KMS-11 (cell line): ENCODE data around the gene CDH13.

Experiments used
- H2AFZ ChIP-seq: fragments of 200-600 bp; sonication (generic); 2 replicates; pipeline ENCODE4 v1.6.1; 2016; ENCODE audit warnings: antibody characterized with exemption, mixed run types, low read depth
- H3K27ac ChIP-seq: fragments of 200-600 bp; sonication (generic); 2 replicates; pipeline ENCODE4 v1.6.1; 2016; ENCODE audit warnings: mild to moderate bottlenecking, mixed run types
- H3K27me3 ChIP-seq: fragments of 200-600 bp; sonication (generic); 2 replicates; pipeline ENCODE4 v1.6.1; 2017; ENCODE audit warnings: mild to moderate bottlenecking, low read depth, mixed run types, moderate library complexity; ENCODE audit not compliant: insufficient read depth
- H3K36me3 ChIP-seq: fragments of 200-600 bp; sonication (generic); 2 replicates; pipeline ENCODE4 v1.6.1; 2017; ENCODE audit warnings: mild to moderate bottlenecking, mixed run types; ENCODE audit not compliant: insufficient read depth
- H3K4me1 ChIP-seq: fragments of 200-600 bp; sonication (generic); 2 replicates; pipeline ENCODE4 v1.6.1; 2016; ENCODE audit warnings: mild to moderate bottlenecking, low read depth, mixed run types; ENCODE audit not compliant: poor library complexity, severe bottlenecking
- H3K4me2 ChIP-seq: fragments of 200-600 bp; sonication (generic); 2 replicates; pipeline ENCODE4 v1.7.0; 2016; ENCODE audit warnings: mild to moderate bottlenecking, mixed run types
- H3K4me3 ChIP-seq: fragments of 200-600 bp; sonication (generic); IDR thresholded peaks from 2 replicates; pipeline ENCODE4 v1.6.1; 2017; ENCODE audit warnings: low read depth, low read length, mixed read lengths; ENCODE audit not compliant: insufficient read depth
- H3K79me2 ChIP-seq: fragments of 200-600 bp; sonication (generic); 2 replicates; pipeline ENCODE4 v1.6.1; 2016; ENCODE audit warnings: low read depth, mixed run types; ENCODE audit not compliant: insufficient read depth
- H3K9ac ChIP-seq: fragments of 200-600 bp; sonication (generic); 2 replicates; pipeline ENCODE4 v1.6.1; 2016; ENCODE audit warnings: mild to moderate bottlenecking, mixed run types
- H4K20me1 ChIP-seq: fragments of 200-600 bp; sonication (generic); 2 replicates; pipeline ENCODE4 v1.6.1; 2016; ENCODE audit warnings: mild to moderate bottlenecking, mixed run types; ENCODE audit not compliant: insufficient read depth
- TF ChIP-seq, protein P1 (sequence below): fragments of 200-600 bp; sonication (generic); conservative IDR thresholded peaks from 2 replicates; pipeline ENCODE4 v1.6.1; 2017; ENCODE audit warnings: low read depth, mild to moderate bottlenecking, antibody characterized with exemption, low read length, moderate library complexity, mixed read lengths

The CDH13 gene

GRCh38 chr16:83472776-83473501 is 846.2 kb downstream of the CDH13 start:
- H3K4me1 ChIP-seq: no peaks in the 10 kb centered on the region
- TF ChIP-seq, protein P1, sequence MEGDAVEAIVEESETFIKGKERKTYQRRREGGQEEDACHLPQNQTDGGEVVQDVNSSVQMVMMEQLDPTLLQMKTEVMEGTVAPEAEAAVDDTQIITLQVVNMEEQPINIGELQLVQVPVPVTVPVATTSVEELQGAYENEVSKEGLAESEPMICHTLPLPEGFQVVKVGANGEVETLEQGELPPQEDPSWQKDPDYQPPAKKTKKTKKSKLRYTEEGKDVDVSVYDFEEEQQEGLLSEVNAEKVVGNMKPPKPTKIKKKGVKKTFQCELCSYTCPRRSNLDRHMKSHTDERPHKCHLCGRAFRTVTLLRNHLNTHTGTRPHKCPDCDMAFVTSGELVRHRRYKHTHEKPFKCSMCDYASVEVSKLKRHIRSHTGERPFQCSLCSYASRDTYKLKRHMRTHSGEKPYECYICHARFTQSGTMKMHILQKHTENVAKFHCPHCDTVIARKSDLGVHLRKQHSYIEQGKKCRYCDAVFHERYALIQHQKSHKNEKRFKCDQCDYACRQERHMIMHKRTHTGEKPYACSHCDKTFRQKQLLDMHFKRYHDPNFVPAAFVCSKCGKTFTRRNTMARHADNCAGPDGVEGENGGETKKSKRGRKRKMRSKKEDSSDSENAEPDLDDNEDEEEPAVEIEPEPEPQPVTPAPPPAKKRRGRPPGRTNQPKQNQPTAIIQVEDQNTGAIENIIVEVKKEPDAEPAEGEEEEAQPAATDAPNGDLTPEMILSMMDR: no peak
- H2AFZ ChIP-seq: no peak overlapping the region
- H3K27ac ChIP-seq: no peak overlapping the region
- H3K4me2 ChIP-seq: no peak overlapping the region
- no peaks in the 10 kb centered on the region for H3K36me3 ChIP-seq
- H4K20me1 ChIP-seq: no peaks in the 10 kb centered on the region
- H3K27me3 ChIP-seq: no peaks in the 10 kb centered on the region
- H3K4me3 ChIP-seq: no peak overlapping the region
- H3K9ac ChIP-seq: no peak overlapping the region
- H3K79me2 ChIP-seq: no peaks in the 10 kb centered on the region

GRCh38 chr16:83473926-83474650 is 847.3 kb downstream of the CDH13 start:
- no peak overlapping the region for H3K4me2 ChIP-seq
- H3K9ac ChIP-seq: no peak overlapping the region
- H4K20me1 ChIP-seq: no peaks in the 10 kb centered on the region
- H3K4me1 ChIP-seq: no peaks in the 10 kb centered on the region
- no peaks in the 10 kb centered on the region for H3K36me3 ChIP-seq
- H3K27me3 ChIP-seq: no peaks in the 10 kb centered on the region
- no peak overlapping the region for H2AFZ ChIP-seq
- no peaks in the 10 kb centered on the region for H3K79me2 ChIP-seq
- no peak overlapping the region for H3K27ac ChIP-seq
- TF ChIP-seq, protein P1: no peak
- no peak overlapping the region for H3K4me3 ChIP-seq

DNA sequence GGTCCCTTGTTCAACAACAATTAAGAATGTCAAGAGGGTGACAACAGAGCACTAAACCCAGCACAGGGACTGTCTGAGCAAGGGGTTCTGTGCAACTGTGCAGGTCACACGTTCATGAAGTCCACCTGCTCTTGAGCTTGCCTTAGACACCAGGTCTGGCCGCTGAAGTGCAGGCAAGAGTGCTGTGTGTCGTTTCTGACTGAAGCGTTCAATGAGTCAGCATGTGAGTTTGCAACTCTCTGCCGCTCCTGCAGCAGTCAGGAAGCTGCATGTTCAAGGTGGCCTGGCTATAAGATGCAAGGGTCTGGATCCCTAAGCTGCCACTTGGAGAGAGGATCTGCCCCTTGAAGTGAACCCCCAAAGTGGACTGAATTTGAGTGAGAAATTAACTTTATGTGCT is 848.3 kb downstream of the CDH13 start:
- Histone ChIP-seq H3K27ac (no peak overlapping the region), H3K4me1 (no peaks in the 10 kb centered on the region), H3K9ac (no peak overlapping the region), H2AFZ (no peak overlapping the region), H4K20me1 (no peaks in the 10 kb centered on the region), H3K79me2 (no peaks in the 10 kb centered on the region), H3K4me2 (no peak overlapping the region), H3K36me3 (no peaks in the 10 kb centered on the region), H3K4me3 (no peak overlapping the region), H3K27me3 (no peaks in the 10 kb centered on the region)
- TF ChIP-seq, protein P1: no peak

GRCh38 chr16:83481589-83481988 is 854.8 kb downstream of the CDH13 start:
- Histone ChIP-seq H3K4me3 (no peak overlapping the region), H3K36me3 (no peaks in the 10 kb centered on the region), H3K4me2 (no peak overlapping the region), H3K27me3 (no peaks in the 10 kb centered on the region), H3K27ac (no peak overlapping the region), H2AFZ (no peak overlapping the region), H4K20me1 (no peaks in the 10 kb centered on the region), H3K79me2 (no peaks in the 10 kb centered on the region), H3K9ac (no peak overlapping the region), H3K4me1 (no peaks in the 10 kb centered on the region)
- TF ChIP-seq, protein P1: no peak
